OCI-LY1 (cell line): ENCODE measurements around the gene PHOX2A.

Experiments
- H2AFZ ChIP-seq: fragments of 200-600 bp; sonication (generic), shearing (Covaris generic); 2 replicates; pipeline ENCODE4 v1.6.0; 2014; ENCODE audit warnings: antibody characterized with exemption, mild to moderate bottlenecking, low read length
- H3F3A ChIP-seq: fragments of 200-600 bp; sonication (generic), shearing (Covaris generic); 2 replicates; pipeline ENCODE4 v1.6.0; 2014; ENCODE audit warnings: mild to moderate bottlenecking, antibody characterized with exemption, low read length, moderate library complexity; ENCODE audit not compliant: insufficient read depth
- H3K27ac ChIP-seq: fragments of 200-600 bp; sonication (generic); 2 replicates; pipeline ENCODE4 v1.5.1; 2014; ENCODE audit warnings: low read length, mixed run types, mild to moderate bottlenecking, low read depth; ENCODE audit not compliant: poor library complexity, severe bottlenecking
- H3K27me3 ChIP-seq: fragments of 200-600 bp; sonication (generic); 2 replicates; pipeline ENCODE4 v1.6.0; 2014; ENCODE audit warnings: antibody characterized with exemption, mild to moderate bottlenecking, low read length, moderate library complexity; ENCODE audit not compliant: insufficient read depth
- H3K36me3 ChIP-seq: fragments of 200-600 bp; sonication (generic); 2 replicates; pipeline ENCODE4 v1.6.1; 2014; ENCODE audit warnings: mild to moderate bottlenecking, antibody characterized with exemption, low read length, moderate library complexity, mixed read lengths; ENCODE audit not compliant: insufficient read depth
- H3K4me1 ChIP-seq: fragments of 200-600 bp; sonication (generic); 2 replicates; pipeline ENCODE4 v1.5.1; 2014; ENCODE audit warnings: mild to moderate bottlenecking, low read length, moderate library complexity; ENCODE audit not compliant: insufficient read depth, severe bottlenecking
- H3K4me2 ChIP-seq: fragments of 200-600 bp; sonication (generic), shearing (Covaris generic); 2 replicates; pipeline ENCODE4 v1.6.1; 2014; ENCODE audit warnings: low read length
- H3K4me3 ChIP-seq: fragments of 200-600 bp; sonication (generic); 2 replicates; pipeline ENCODE4 v1.5.1; 2014; ENCODE audit warnings: low read length, low read depth, mild to moderate bottlenecking, mixed read lengths; ENCODE audit not compliant: poor library complexity, severe bottlenecking
- H3K79me2 ChIP-seq: fragments of 200-600 bp; shearing (Covaris generic); 2 replicates; pipeline ENCODE4 v1.6.1; 2016; ENCODE audit warnings: mixed run types, low read length, mixed read lengths; ENCODE audit not compliant: insufficient read depth
- H3K9ac ChIP-seq: fragments of 200-600 bp; sonication (generic), shearing (Covaris generic); 2 replicates; pipeline ENCODE4 v1.6.1; 2014; ENCODE audit warnings: mild to moderate bottlenecking, low read length, mixed read lengths
- H3K9me2 ChIP-seq: fragments of 200-600 bp; sonication (generic), shearing (Covaris generic); 2 replicates; pipeline ENCODE4 v1.6.1; 2014; ENCODE audit warnings: low read depth, mild to moderate bottlenecking, low read length, mixed read lengths
- H3K9me3 ChIP-seq: fragments of 200-600 bp; shearing (Covaris generic); 2 replicates; pipeline ENCODE4 v1.6.1; 2014; ENCODE audit warnings: low read length, mixed read lengths
- H4K20me1 ChIP-seq: fragments of 200-600 bp; sonication (generic), shearing (Covaris generic); 2 replicates; pipeline ENCODE4 v1.6.0; 2016; ENCODE audit warnings: mild to moderate bottlenecking, low read length; ENCODE audit not compliant: insufficient read depth
- CTCF ChIP-seq: fragments of 200-600 bp; sonication (generic), shearing (Covaris generic); IDR thresholded peaks from 2 replicates; pipeline ENCODE4 v1.5.1; 2017; ENCODE audit warnings: mild to moderate bottlenecking, antibody characterized with exemption, low read length, moderate library complexity, mixed read lengths
- EZH2 ChIP-seq: fragments of 200-600 bp; sonication (generic), shearing (Covaris generic); IDR thresholded peaks from 2 replicates; pipeline ENCODE4 v1.8.0; 2017; ENCODE audit warnings: borderline replicate concordance, mixed run types, mild to moderate bottlenecking, antibody characterized with exemption, low read length, moderate library complexity, mixed read lengths

PHOX2A gene

DNA sequence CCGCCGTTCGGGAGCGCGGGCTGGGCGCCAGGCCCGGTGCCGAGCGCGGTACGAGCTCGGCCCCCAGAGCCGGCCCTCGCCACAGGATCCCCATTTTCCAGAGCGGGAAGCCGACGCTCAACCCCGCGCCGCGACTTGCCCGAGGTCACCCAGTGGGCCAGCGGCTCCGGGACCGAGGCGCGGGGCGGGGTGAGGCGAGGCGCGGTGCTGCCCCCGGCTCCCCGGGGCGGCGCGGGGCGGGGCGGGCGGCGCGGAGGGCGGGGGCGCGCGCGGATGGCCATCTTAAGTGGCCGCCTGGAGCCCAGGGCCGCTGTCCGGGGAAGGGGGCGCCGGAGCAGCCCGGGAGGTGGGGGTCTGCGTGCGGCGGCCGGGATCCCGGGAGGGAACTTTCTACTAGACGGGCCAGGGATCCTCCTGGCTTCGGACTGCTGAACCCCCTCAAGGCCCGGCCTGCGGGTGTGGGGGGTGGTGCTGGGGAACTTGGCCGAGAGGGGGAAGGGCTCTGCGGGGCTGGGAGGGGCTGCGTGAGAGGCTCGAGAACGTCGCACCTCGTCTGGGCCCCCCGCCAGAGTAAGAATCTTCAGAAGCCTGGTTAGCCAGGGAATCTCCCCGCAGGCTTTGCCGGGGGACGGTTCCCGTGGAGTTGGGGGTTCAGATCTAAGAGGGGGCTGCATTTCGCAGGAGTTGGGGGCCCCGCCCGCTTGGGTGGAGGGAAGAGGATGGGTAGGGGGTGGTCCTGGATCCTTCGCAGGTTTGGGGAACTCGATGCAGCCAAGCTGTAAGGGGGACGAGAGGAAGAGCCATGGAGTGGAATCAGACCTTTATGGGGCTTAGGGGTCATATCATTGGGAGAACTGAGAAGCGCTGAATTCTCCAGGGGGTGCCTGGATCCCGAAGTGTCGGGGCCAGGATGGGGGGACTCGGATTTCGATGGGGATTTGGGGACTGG, 20.1 kb downstream of the PHOX2A start:
- H4K20me1 ChIP-seq = no peaks in the 10 kb centered on the region
- H3K27me3 ChIP-seq = no peaks in the 10 kb centered on the region
- H3K9ac ChIP-seq = peak overlapping the region; percentile 93
- H3K79me2 ChIP-seq = no peaks in the 10 kb centered on the region
- peak overlapping the region; percentile 92 for H3K4me2 ChIP-seq
- H3K9me3 ChIP-seq = no peaks in the 10 kb centered on the region
- peak overlapping the region; percentile 90 for H3K4me3 ChIP-seq
- peak overlapping the region; percentile 88 for H3K27ac ChIP-seq
- H2AFZ ChIP-seq = 0 out of 2 replicates have a peak overlapping the region, but pooled peaks have one; percentile 30
- H3K4me1 ChIP-seq = peaks cover 52% of the 10 kb centered on the region
- no peak for TF ChIP-seq CTCF
- TF ChIP-seq EZH2 = no peak
- H3K9me2 ChIP-seq = no peaks in the 10 kb centered on the region
- H3F3A ChIP-seq = no peaks in the 10 kb centered on the region
- peaks cover 10% of the 10 kb centered on the region; the same call in 1 of the 2 replicates for H3K36me3 ChIP-seq

GRCh38 chr11:72222907-72223614, 20.9 kb downstream of the PHOX2A start:
- no peaks in the 10 kb centered on the region for H3K9me2 ChIP-seq
- peak overlapping the region; percentile 93 for H3K9ac ChIP-seq
- H4K20me1 ChIP-seq = no peaks in the 10 kb centered on the region
- peaks cover 2% of the 10 kb centered on the region; the same call in 1 of the 2 replicates for H3K36me3 ChIP-seq
- peak overlapping the region; percentile 88 for H3K27ac ChIP-seq
- no peaks in the 10 kb centered on the region for H3K79me2 ChIP-seq
- peak overlapping the region; percentile 92 for H3K4me2 ChIP-seq
- no peaks in the 10 kb centered on the region for H3K9me3 ChIP-seq
- no peaks in the 10 kb centered on the region for H3K27me3 ChIP-seq
- H2AFZ ChIP-seq = no peak overlapping the region
- peak overlapping the region; percentile 90 for H3K4me3 ChIP-seq
- no peaks in the 10 kb centered on the region for H3F3A ChIP-seq
- no peak for TF ChIP-seq CTCF
- TF ChIP-seq EZH2 = no peak
- H3K4me1 ChIP-seq = peaks cover 49% of the 10 kb centered on the region

GRCh38 chr11:72222106-72222891, 21.7 kb downstream of the PHOX2A start:
- H4K20me1 ChIP-seq = no peaks in the 10 kb centered on the region
- 0 out of 2 replicates have a peak overlapping the region, but pooled peaks have one; percentile 10 for H2AFZ ChIP-seq
- no peaks in the 10 kb centered on the region for H3F3A ChIP-seq
- H3K9me3 ChIP-seq = no peaks in the 10 kb centered on the region
- TF ChIP-seq EZH2 (no peak), CTCF (no peak)
- no peaks in the 10 kb centered on the region for H3K79me2 ChIP-seq
- H3K4me3 ChIP-seq = peak overlapping the region; percentile 90
- peaks cover 42% of the 10 kb centered on the region for H3K4me1 ChIP-seq
- H3K36me3 ChIP-seq = no peaks in the 10 kb centered on the region
- peak overlapping the region; percentile 60 for H3K9ac ChIP-seq
- H3K27me3 ChIP-seq = no peaks in the 10 kb centered on the region
- peak overlapping the region; percentile 92 for H3K4me2 ChIP-seq
- peak overlapping the region; percentile 88 for H3K27ac ChIP-seq
- no peaks in the 10 kb centered on the region for H3K9me2 ChIP-seq
